ENCODE measurements around the gene FHL2. TPM values are rescaled to one million over a fixed set of nuclear protein-coding genes. Genes with fewer than 3 reads are reported as not detected.

Gene FHL2
- total and polyA plus RNA-seq, 2 of the 13 experiments (the other 11 are each of a cell fraction or from before 2014, with no cell fraction given): 1.9 to 74.8 TPM

DNA sequence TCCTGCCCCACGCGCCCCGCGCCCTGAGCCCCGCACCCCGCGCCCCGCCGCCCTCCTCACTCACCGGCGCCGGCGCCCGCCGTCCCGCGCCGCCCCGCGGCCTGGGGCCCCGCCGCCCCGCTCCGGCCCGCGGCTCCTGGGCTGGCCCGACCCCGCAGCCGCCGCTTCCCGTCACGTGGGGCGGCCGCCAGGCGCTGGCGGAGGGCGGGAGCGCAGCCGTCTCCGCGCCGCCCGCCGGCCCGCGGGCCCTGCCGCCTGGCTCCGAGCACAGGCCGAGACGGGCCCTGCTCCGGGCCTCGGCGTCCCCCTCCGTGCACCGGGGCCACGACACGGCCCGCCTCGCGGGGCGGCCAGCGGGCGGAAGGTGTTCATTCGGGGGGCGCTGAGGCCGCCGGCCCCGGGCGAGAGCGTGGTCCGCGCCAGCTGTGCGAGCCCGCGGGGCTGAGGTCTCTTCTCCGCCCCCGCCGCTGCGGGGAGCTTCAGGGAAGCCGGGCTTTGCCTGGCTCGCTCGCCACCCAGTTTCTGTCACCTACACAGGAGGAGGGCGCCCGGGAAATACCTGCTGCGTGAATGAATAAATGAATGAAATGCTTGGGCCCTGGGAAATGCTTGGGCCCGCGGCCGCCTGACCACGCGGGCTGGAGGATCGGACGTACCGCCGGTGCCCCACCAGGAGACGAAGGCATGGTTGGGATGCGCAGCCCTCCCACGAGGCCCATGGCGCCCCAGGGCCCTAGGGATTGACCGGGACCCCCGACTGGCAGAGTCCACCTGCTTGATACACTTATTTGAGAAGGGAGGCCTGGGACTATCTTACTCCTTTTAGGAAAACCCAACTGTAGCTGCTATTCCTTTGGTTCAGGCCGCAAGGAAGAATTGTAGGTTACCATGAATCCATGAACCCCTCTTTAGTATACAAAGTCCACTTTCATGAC, 69.0 kb downstream of the FHL2 start, which contains the start of gene TGFBRAP1 (continued):
- TF ChIP-seq RFXAP (CRISPR knock-in tag; IDR thresholded peaks at IDR 0.05; ENCODE audit: borderline replicate concordance) (0 out of 2 replicates have a peak, but pooled peaks have one; percentile 57), ZNF33B (CRISPR knock-in tag; IDR thresholded peaks at IDR 0.05) (peak; percentile 79; the same call in 1 of the 2 replicates), SALL2 (CRISPR knock-in tag; IDR thresholded peaks at IDR 0.05) (peak; percentile 69; the same call in 1 of the 2 replicates), NFE2 (CRISPR knock-in tag; IDR thresholded peaks at IDR 0.05) (no peak), ZNF350 (CRISPR knock-in tag; IDR thresholded peaks at IDR 0.05; ENCODE audit: borderline replicate concordance, low read depth) (peak; percentile 44; the same call in 1 of the 2 replicates), IRF2 (CRISPR knock-in tag; IDR thresholded peaks at IDR 0.05) (0 out of 2 replicates have a peak, but pooled peaks have one; percentile 52), NR1H2 (CRISPR knock-in tag; IDR thresholded peaks at IDR 0.05; ENCODE audit: borderline replicate concordance, low read depth) (no peak), SRSF4 (IDR thresholded peaks at IDR 0.05; ENCODE audit: low read depth, low read length, poor library complexity, severe bottlenecking) (no peak), SSRP1 (CRISPR knock-in tag; IDR thresholded peaks at IDR 0.05) (0 out of 2 replicates have a peak, but pooled peaks have one; percentile 25)
- TF ChIP-seq, protein P1, sequence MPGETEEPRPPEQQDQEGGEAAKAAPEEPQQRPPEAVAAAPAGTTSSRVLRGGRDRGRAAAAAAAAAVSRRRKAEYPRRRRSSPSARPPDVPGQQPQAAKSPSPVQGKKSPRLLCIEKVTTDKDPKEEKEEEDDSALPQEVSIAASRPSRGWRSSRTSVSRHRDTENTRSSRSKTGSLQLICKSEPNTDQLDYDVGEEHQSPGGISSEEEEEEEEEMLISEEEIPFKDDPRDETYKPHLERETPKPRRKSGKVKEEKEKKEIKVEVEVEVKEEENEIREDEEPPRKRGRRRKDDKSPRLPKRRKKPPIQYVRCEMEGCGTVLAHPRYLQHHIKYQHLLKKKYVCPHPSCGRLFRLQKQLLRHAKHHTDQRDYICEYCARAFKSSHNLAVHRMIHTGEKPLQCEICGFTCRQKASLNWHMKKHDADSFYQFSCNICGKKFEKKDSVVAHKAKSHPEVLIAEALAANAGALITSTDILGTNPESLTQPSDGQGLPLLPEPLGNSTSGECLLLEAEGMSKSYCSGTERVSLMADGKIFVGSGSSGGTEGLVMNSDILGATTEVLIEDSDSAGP (CRISPR knock-in tag; IDR thresholded peaks at IDR 0.05; ENCODE audit: borderline replicate concordance): peak; percentile 80; the same call in 1 of the 2 replicates
- TF ChIP-seq, protein P2, sequence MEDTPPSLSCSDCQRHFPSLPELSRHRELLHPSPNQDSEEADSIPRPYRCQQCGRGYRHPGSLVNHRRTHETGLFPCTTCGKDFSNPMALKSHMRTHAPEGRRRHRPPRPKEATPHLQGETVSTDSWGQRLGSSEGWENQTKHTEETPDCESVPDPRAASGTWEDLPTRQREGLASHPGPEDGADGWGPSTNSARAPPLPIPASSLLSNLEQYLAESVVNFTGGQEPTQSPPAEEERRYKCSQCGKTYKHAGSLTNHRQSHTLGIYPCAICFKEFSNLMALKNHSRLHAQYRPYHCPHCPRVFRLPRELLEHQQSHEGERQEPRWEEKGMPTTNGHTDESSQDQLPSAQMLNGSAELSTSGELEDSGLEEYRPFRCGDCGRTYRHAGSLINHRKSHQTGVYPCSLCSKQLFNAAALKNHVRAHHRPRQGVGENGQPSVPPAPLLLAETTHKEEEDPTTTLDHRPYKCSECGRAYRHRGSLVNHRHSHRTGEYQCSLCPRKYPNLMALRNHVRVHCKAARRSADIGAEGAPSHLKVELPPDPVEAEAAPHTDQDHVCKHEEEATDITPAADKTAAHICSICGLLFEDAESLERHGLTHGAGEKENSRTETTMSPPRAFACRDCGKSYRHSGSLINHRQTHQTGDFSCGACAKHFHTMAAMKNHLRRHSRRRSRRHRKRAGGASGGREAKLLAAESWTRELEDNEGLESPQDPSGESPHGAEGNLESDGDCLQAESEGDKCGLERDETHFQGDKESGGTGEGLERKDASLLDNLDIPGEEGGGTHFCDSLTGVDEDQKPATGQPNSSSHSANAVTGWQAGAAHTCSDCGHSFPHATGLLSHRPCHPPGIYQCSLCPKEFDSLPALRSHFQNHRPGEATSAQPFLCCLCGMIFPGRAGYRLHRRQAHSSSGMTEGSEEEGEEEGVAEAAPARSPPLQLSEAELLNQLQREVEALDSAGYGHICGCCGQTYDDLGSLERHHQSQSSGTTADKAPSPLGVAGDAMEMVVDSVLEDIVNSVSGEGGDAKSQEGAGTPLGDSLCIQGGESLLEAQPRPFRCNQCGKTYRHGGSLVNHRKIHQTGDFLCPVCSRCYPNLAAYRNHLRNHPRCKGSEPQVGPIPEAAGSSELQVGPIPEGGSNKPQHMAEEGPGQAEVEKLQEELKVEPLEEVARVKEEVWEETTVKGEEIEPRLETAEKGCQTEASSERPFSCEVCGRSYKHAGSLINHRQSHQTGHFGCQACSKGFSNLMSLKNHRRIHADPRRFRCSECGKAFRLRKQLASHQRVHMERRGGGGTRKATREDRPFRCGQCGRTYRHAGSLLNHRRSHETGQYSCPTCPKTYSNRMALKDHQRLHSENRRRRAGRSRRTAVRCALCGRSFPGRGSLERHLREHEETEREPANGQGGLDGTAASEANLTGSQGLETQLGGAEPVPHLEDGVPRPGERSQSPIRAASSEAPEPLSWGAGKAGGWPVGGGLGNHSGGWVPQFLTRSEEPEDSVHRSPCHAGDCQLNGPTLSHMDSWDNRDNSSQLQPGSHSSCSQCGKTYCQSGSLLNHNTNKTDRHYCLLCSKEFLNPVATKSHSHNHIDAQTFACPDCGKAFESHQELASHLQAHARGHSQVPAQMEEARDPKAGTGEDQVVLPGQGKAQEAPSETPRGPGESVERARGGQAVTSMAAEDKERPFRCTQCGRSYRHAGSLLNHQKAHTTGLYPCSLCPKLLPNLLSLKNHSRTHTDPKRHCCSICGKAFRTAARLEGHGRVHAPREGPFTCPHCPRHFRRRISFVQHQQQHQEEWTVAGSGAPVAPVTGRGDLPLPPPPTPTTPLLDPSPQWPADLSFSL (CRISPR knock-in tag; IDR thresholded peaks at IDR 0.05): no peak
- TF ChIP-seq, protein P3, sequence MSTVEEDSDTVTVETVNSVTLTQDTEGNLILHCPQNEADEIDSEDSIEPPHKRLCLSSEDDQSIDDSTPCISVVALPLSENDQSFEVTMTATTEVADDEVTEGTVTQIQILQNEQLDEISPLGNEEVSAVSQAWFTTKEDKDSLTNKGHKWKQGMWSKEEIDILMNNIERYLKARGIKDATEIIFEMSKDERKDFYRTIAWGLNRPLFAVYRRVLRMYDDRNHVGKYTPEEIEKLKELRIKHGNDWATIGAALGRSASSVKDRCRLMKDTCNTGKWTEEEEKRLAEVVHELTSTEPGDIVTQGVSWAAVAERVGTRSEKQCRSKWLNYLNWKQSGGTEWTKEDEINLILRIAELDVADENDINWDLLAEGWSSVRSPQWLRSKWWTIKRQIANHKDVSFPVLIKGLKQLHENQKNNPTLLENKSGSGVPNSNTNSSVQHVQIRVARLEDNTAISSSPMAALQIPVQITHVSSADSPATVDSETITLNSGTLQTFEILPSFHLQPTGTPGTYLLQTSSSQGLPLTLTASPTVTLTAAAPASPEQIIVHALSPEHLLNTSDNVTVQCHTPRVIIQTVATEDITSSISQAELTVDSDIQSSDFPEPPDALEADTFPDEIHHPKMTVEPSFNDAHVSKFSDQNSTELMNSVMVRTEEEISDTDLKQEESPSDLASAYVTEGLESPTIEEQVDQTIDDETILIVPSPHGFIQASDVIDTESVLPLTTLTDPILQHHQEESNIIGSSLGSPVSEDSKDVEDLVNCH (CRISPR knock-in tag; IDR thresholded peaks at IDR 0.05): no peak
- TF ChIP-seq, protein P4, sequence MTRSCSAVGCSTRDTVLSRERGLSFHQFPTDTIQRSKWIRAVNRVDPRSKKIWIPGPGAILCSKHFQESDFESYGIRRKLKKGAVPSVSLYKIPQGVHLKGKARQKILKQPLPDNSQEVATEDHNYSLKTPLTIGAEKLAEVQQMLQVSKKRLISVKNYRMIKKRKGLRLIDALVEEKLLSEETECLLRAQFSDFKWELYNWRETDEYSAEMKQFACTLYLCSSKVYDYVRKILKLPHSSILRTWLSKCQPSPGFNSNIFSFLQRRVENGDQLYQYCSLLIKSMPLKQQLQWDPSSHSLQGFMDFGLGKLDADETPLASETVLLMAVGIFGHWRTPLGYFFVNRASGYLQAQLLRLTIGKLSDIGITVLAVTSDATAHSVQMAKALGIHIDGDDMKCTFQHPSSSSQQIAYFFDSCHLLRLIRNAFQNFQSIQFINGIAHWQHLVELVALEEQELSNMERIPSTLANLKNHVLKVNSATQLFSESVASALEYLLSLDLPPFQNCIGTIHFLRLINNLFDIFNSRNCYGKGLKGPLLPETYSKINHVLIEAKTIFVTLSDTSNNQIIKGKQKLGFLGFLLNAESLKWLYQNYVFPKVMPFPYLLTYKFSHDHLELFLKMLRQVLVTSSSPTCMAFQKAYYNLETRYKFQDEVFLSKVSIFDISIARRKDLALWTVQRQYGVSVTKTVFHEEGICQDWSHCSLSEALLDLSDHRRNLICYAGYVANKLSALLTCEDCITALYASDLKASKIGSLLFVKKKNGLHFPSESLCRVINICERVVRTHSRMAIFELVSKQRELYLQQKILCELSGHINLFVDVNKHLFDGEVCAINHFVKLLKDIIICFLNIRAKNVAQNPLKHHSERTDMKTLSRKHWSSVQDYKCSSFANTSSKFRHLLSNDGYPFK (CRISPR knock-in tag; IDR thresholded peaks at IDR 0.05; ENCODE audit: borderline replicate concordance): peak; percentile 36; the same call in 1 of the 2 replicates

Data from HepG2 (cell line).